Right ventricle myocardium inferior (tissue), 1 donor: Measurements from ENCODE around the gene IMMP2L. TPM values are rescaled to one million over a fixed set of nuclear protein-coding genes. Genes with fewer than 3 reads are reported as not detected.
"Not testable (repeated sequence)": the region's sequence is repeated elsewhere in the genome, so short reads cannot be mapped to it uniquely, and the experiment has no call there.

Experiments
- ATAC-seq: fragments of 200-7000 bp; cut with Tn5 transposase; one replicate; pipeline ENCODE4 v1.9.1; 2020; ENCODE audit warnings: mild to moderate bottlenecking, moderate library complexity
- DNase-seq: peaks from one replicate; pipeline ENCODE4 v3.0.0; 2021; ENCODE audit errors: missing footprints
- intact Hi-C: fragments of 100-400 bp; cut with DNase I; formaldehyde crosslinking; loops from one replicate; pipeline ENCODE4 v1.11.0; 2022
- long read RNA-seq: library from polyadenylated mRNA; unstranded; transcript quantifications from one replicate; pipeline ENCODE4 v2.0.0, GENCODE V29; 2021
- total RNA-seq: library from RNA; stranded (reverse); fragmentation: NEBNext Ultra II Directional; extraction: Animal tissue kit (Norgen Biotek cat#: 25700); gene quantifications from one replicate; pipeline ENCODE4 v1.2.1, GENCODE V29; 2021
- donor health status: DM: no; HTN: yes; CAD: no; lungs with severe emphysema.

IMMP2L gene
- 14.3 TPM for total RNA-seq
- long read RNA-seq, partial matches to known transcripts = 0 of 1 reads
- long read RNA-seq, other reads (novel, unspliced or antisense) = 1 of 1 reads

- DNase-seq (peak; percentile 91), ATAC-seq (peak; percentile 99)
- intact Hi-C loops = no loop called here
These were observed at the start of gene IMMP2L for GRCh38 chr7:111561904-111562732. Gene IMMP2L, minus strand, starts transcription at chr7:111562492.

- DNase-seq, ATAC-seq, intact Hi-C loops: not testable (repeated sequence)
These were observed 47.4 kb upstream of the IMMP2L start for GRCh38 chr7:111609483-111610254.

- DNase-seq = no peak
- intact Hi-C loops = no loop called here
- ATAC-seq = no peak
These were observed 45.3 kb upstream of the IMMP2L start for GRCh38 chr7:111607621-111608020.

- ATAC-seq (no peak), DNase-seq (no peak)
- intact Hi-C loops = no loop called here
These were observed 43.0 kb upstream of the IMMP2L start for GRCh38 chr7:111605246-111605645.

GRCh38 chr7:111600091-111600490, 37.8 kb upstream of the IMMP2L start:
- ATAC-seq = no peak
- intact Hi-C loops = no loop called here
- no peak for DNase-seq

GRCh38 chr7:111595780-111596179, 33.5 kb upstream of the IMMP2L start:
- DNase-seq = no peak
- intact Hi-C loops = no loop called here

GRCh38 chr7:111594602-111595001, 32.3 kb upstream of the IMMP2L start:
- ATAC-seq (no peak), DNase-seq (no peak)
- intact Hi-C loops = no loop called here

More at GRCh38 chr7:111595780-111596179, 33.5 kb upstream of the IMMP2L start:
- ATAC-seq = no peak

- intact Hi-C loops = no loop called here
These were observed 31.1 kb upstream of the IMMP2L start for GRCh38 chr7:111593343-111593742.

GRCh38 chr7:111588065-111588433, 25.8 kb upstream of the IMMP2L start:
- ATAC-seq = no peak
- intact Hi-C loops = no loop called here
- no peak for DNase-seq

More at GRCh38 chr7:111593343-111593742, 31.1 kb upstream of the IMMP2L start:
- no peak for DNase-seq
- no peak for ATAC-seq

- intact Hi-C loops = no loop called here
- no peak for DNase-seq
- ATAC-seq = no peak
These were observed 25.2 kb upstream of the IMMP2L start for GRCh38 chr7:111587410-111588064.

GRCh38 chr7:111586711-111587409, 24.6 kb upstream of the IMMP2L start:
- ATAC-seq (no peak), DNase-seq (no peak)
- intact Hi-C loops = no loop called here

GRCh38 chr7:111581784-111582488, 19.6 kb upstream of the IMMP2L start:
- ATAC-seq, intact Hi-C loops, DNase-seq: not testable (repeated sequence)

- intact Hi-C loops, ATAC-seq, DNase-seq: not testable (repeated sequence)
These were observed 18.9 kb upstream of the IMMP2L start for GRCh38 chr7:111581207-111581606.

GRCh38 chr7:111578754-111579153, 16.5 kb upstream of the IMMP2L start:
- ATAC-seq (no peak), DNase-seq (no peak)
- intact Hi-C loops = no loop called here

- ATAC-seq = no peak
- no peak for DNase-seq
- intact Hi-C loops = no loop called here
These were observed 9.4 kb upstream of the IMMP2L start for GRCh38 chr7:111571720-111572119.

- no peak for DNase-seq
- ATAC-seq = no peak
- intact Hi-C loops = no loop called here
These were observed 6.7 kb upstream of the IMMP2L start for GRCh38 chr7:111568870-111569462.

- no peak for DNase-seq
- ATAC-seq = no peak
- intact Hi-C loops = no loop called here
These were observed 6.1 kb upstream of the IMMP2L start for GRCh38 chr7:111568419-111568818.

GRCh38 chr7:111564078-111564477, 1.8 kb upstream of the IMMP2L start:
- ATAC-seq (no peak), DNase-seq (no peak)
- intact Hi-C loops = no loop called here
